ENCODE data around the gene ADCY5.

Gene ADCY5

DNA sequence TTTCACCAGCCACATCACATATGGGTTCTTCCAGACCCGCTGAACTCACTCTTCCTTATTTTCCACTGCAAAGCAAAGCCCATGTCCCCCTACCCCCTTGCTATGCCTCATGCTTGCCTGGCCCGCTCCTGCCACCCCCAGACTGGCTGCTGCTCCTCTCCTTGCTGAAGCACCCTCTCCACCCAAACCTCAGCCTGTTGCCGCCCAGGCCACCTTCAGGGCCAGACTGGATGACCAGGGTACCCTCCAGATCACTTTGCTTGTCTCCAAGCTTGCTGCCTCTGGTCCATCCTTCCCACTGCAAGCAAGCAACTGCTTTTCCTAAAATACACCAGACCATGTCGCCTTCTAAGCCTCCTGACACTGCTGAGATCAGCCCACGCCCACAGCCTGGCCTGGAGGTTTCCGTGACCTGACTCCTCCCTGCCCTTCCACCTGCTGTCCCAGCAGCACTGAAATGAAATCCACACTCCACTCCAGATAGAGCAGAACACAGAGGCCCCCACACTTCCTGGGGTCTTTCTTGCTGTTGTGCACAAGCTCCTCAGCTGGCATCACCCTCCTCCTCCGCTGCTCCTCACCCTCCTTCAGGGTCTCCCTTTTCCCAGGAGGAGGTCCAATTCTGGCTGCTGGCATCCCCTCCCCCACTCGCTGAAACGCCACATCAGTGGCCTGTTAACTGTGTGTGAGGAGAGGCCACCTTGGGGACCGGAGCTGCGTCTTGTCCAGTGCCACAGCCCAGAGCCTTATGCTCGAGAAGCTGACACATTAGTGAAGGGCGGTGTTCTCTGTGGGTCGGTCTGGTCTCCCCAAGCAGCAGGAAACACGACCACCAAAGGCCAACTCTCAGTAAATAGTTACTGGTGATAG lies 99.1 kb downstream of the ADCY5 start:
- TF ChIP-seq, protein P1, sequence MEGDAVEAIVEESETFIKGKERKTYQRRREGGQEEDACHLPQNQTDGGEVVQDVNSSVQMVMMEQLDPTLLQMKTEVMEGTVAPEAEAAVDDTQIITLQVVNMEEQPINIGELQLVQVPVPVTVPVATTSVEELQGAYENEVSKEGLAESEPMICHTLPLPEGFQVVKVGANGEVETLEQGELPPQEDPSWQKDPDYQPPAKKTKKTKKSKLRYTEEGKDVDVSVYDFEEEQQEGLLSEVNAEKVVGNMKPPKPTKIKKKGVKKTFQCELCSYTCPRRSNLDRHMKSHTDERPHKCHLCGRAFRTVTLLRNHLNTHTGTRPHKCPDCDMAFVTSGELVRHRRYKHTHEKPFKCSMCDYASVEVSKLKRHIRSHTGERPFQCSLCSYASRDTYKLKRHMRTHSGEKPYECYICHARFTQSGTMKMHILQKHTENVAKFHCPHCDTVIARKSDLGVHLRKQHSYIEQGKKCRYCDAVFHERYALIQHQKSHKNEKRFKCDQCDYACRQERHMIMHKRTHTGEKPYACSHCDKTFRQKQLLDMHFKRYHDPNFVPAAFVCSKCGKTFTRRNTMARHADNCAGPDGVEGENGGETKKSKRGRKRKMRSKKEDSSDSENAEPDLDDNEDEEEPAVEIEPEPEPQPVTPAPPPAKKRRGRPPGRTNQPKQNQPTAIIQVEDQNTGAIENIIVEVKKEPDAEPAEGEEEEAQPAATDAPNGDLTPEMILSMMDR (IDR thresholded peaks at IDR 0.05; ENCODE audit: insufficient read depth, low read depth, low read length, missing control alignments), result no peak
- no peak overlapping the region for H3K4me3 ChIP-seq (ENCODE audit: low read length)
- DNase-seq (ENCODE audit: low read depth), result no peak

DNA sequence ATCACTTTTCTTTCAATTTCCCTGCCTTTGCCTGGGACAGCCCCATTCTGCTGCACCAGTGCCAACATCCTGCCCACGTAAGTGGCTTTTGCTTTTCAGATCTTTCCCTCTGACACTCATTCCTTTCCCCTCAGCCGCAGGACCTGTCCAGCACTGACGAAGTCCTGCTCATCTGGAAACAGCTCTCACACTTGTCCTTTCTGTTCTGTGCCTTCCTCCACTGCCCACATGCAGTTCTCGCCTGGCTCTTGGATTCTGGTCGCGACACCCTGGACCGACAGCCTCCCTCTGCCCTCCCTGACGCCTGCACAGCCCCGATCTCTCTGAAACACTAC lies 99.7 kb downstream of the ADCY5 start:
- no peak overlapping the region for H3K4me3 ChIP-seq (ENCODE audit: low read length)
- TF ChIP-seq, protein P1 (IDR thresholded peaks at IDR 0.05; ENCODE audit: insufficient read depth, low read depth, low read length, missing control alignments), result no peak
- no peak for DNase-seq (ENCODE audit: low read depth)

DNA sequence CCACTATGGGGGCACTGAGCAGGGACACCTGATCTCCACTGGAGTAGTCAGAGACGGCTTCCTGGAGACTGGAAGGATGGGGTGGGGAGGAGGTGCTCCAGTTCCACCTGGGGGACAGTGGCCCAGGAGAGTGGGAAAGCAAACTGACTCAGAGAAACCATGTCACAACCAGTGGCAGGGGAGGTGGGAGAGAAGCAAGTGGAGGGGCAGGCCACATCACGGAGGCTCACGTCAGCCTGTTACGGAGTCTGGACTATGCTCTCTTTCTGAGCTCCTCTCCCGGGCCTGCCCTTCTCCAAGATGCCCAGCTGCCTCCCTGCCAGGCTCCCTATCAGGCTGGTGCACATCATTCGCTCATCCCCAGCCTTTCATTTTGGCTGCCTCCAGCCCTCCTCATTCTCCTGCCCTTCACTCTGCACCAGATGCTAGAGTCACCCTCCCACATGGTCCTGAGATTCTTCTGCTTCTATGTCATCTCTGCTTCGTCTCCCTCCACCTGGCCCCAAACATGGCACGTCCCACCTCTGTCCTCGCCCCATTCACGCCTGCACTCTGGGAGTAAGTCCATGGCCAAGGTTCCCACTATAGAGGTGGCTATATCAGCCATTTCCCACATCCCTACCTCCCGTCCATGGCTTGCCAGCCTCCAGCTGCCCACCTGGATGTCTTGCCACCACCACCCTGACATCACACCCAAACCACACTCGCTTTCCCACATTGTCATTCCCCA lies 100.3 kb downstream of the ADCY5 start:
- TF ChIP-seq, protein P1 (IDR thresholded peaks at IDR 0.05; ENCODE audit: insufficient read depth, low read depth, low read length, missing control alignments), result no peak
- DNase-seq (ENCODE audit: low read depth), result no peak
- no peak overlapping the region for H3K4me3 ChIP-seq (ENCODE audit: low read length)

DNA sequence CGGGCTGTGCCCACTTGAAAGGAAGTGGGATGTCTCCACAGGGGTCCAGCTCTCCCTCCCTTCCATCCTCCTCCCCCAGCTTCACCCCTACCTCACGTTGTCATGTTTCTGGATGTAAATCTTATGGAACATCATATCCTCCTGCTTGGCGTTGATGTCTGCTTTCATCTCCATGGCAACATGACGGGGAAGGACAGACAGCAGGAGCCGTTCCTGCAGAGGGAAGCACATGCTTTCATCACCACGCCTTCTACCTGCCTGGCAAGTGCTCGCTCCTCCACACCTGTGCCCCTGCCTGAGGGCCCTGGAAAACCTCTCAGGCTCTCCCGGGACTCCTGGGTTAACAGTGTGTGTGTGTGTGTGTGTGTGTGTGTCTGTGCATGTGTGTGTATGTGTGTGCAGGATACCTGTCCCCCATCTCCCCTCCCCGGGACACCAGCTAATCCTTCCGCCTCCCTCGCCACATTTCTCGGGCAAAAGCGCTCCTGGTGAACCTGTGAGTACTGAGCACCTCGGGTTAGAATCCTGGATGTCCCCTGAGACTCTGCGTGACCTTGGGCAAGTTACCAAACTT lies 101.1 kb downstream of the ADCY5 start:
- TF ChIP-seq, protein P1 (IDR thresholded peaks at IDR 0.05; ENCODE audit: insufficient read depth, low read depth, low read length, missing control alignments), result no peak
- no peak for DNase-seq (ENCODE audit: low read depth)
- H3K4me3 ChIP-seq (ENCODE audit: low read length), result no peak overlapping the region

DNA sequence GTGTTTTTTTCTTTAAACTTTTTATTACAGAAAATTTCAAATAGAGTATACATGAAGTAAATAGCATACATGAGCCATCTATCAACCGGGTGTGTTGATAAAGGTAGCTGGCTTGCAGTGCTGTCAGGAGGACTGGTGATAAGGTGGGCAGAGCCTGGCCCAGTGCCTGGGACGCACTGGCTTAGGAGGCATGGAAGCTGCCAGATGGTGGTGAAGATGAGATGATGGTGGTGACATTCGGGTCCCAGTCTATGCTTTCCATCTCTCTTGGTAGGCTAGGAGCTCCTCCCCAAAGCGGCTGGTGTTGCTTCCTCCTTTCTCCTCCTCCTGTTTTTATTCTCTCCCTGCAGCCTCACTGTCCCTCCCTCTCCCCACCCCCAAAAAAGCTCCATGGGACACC lies 101.7 kb downstream of the ADCY5 start:
- TF ChIP-seq, protein P1 (IDR thresholded peaks at IDR 0.05; ENCODE audit: insufficient read depth, low read depth, low read length, missing control alignments), result no peak
- DNase-seq (ENCODE audit: low read depth), result no peak
- H3K4me3 ChIP-seq (ENCODE audit: low read length), result no peak overlapping the region

DNA sequence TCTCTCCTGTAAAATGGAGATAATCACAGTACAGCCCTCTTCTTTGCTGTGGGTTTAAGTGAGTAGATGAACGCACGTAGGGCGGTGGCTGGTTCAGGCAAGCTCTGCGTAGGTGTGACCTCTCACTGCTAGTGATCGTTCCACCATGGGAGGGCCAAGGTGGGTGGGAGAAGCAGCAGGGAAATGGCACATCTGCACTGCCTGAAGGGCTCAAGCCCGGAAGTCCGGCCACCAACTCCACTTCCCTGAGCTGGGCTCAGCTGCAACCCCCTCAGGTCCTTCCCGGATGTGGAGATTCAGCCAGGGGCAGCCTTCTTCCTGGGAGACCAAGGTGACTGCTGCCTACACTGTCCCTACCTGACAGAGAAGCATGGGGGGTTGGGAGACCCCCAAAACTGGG lies 102.9 kb downstream of the ADCY5 start:
- no peak for DNase-seq (ENCODE audit: low read depth)
- TF ChIP-seq, protein P1 (IDR thresholded peaks at IDR 0.05; ENCODE audit: insufficient read depth, low read depth, low read length, missing control alignments), result no peak
- H3K4me3 ChIP-seq (ENCODE audit: low read length), result no peak overlapping the region
